Measurements from ENCODE around the gene NMU.
"Not testable (repeated sequence)": the region's sequence is repeated elsewhere in the genome, so short reads cannot be mapped to it uniquely, and the experiment has no call there.

NMU gene

DNA sequence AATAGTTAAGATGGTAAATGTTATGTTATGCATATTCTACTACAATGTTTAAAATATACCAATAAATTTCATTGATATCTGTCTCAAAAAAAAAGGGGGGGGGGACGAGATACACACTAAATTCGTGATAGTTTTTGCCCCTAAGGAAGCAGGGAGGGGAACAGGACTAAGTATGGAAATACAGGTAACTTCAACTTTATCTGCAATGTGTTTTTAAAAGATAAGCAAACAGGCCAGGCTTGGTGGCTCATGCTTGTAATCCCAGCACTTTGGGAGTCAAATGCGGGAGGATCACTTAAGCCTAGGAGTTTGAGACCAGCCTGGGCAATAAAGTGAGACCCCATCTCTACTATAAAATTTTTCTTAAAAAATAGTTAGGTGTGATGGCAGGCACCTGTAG lies 76.0 kb downstream of the NMU start:
- DNase-seq (ENCODE audit: low read depth) = no peak

DNA sequence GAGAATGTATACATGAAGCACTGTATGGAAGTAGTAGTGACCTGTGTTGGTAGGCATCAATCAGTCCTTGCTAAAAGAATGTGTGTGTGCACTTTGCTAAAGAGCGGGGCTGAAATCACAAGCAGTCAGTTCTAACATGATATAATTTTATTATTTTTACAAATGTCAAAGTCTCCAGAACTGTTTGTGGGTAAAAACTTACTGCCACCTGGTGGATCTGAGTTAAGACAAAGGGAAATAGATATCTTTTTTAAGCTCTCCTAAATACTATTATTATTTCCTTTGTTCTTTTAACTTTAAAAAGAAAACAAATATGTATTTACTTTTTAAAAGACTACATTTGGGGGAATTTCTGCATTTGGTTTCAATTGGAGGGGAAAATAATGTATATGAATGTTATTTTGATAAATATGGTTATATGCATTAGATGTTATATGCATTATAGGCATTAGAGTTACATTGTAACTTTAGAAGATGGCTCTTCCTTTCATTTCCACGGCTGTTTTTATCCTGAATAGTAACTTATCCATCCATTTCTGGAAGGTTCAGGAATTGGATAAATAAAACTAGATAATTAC lies 81.6 kb downstream of the NMU start:
- no peak for DNase-seq (ENCODE audit: low read depth)

DNA sequence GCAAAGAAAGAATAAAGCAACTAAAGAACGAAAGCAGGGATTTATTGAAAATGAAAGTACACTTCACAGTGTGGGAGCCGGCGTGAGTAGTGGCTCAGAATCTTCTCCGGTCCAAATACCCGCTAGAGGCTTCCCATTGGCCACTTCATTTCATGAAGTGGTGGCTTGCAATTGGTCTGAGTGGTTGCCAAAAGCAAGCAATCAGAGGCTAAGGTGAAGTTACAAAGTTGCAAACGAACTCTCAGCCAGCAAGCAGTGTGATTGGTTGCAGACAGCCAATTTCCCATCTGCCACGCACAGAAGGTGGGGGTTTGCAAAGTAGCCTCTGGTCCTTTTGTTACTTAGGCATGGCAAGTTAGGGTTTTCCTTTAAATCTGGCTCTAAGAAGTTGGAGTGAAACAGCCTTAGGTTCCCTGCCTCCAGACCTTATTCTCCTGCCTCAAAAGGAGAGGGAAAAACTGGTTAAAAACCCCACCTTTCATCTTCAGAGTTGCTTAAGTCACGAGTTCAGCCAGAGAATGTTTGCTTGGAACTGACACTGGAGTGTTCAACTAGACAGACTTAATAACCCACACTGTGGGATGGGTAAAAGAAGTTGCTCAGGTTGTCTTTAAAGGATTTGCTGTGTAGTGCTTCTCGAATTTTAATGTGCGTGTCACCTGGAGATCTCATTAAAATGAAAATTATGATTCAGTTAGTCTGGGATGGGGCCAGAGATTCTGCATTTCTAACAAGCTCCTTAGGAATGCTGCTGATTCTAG lies 82.5 kb downstream of the NMU start:
- DNase-seq (ENCODE audit: low read depth) = no peak

DNA sequence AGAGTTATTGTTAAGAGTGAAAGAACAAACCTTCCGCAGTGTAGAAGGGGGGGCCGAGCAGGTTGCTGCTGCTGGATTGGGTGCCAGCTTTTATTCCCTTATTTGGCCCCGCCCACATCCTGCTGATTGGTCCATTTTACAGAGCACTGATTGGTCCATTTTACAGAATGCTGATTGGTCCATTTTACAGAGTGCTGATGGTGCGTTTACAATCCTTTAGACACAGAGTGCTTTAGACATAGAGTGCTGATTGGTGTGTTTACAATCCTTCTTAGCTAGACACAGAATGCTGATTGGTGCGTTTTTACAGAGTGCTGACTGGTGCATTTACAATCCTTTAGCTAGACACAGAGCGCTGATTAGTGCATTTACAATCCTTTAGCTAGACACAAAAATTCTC lies 84.1 kb downstream of the NMU start:
- not testable (repeated sequence) for DNase-seq (ENCODE audit: low read depth)

DNA sequence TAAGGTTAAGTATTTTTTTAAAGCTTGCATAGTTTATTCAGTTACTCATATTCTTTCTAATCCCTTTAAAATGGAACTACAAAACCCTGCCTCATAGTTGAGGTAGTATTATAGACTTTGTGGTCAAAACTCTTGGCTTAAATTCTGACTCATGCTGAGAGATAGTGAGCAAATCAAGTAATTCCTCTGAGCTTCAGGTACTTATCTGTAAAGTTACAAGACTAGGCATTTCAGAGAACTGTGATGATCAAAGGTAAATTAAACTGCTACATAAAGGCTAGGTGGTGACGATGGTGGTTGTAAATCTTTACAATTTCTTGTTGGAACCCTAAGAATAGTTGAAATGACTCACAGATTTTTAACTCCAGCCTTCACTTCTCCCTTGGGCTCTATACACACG lies 86.2 kb downstream of the NMU start:
- no peak for DNase-seq (ENCODE audit: low read depth)

DNA sequence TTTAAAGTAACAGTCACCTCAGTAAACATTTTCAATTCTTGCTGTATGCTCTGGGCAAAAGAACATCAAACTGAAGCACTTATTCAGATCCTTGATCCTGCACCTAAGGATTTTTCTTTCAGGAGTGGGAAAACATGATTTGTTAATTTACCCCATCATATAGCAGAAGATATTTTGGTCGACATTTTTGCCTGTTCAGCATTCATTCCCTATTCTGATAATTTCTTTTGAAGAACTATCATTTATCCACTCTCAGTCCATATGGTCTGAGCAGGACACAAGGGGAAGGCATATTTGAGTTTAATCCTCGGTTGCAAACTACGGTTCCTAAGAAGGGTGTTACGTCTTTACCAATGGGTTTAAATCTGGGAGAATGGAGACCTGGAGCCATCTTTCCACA lies 88.2 kb downstream of the NMU start:
- no peak for DNase-seq (ENCODE audit: low read depth)

DNA sequence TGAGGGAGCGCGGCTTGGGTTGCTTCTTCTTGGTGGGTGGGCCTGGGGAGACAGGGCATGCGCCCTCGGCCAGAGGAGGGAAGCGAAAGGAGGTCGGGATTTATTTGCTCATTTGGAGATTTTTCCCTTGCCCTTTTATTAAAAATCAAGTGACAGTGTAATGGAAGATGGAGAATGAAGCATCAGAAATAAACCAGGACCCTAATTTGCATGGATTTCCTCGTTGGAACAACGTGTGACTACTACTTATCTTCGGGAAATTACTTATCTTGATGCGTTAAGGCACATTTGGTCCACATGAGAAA lies 88.7 kb downstream of the NMU start:
- no peak for DNase-seq (ENCODE audit: low read depth)

DNA sequence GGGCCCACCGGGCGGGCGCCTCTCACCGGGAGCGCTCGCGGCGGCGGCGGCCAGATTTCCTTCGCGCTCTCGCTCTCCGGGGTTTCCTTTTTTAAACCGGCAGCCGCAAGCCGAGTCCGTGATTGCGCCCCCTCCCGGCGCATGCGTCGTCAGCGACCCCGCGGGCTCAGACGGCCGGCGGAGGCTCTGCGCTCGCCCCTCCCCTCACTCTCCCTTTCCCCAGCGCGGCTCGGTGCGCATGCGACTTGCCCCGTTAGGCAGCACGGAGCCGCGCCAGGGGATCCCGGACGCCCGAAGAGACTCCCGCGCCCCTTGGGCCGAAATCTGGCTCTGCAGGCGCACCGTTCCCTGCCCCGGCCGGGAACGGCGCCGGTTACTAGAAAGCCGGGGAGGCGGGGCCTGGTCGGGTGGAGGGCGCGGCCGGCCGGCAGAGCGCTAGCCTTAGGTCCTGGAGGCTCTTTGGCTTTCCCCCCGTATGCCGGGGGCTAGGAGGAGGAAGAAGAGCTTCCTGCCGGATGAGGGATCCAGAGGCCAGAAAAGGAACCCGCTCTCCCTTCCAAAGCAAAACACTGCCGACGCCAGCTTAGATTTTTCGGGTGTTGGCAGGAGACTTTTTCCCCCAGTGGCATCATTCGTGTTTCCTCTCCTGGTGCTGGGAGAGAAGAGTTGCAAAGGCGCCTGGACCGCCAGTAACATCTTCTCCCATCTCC lies 89.2 kb downstream of the NMU start, which contains the start of gene CLOCK:
TSS of gene CLOCK (minus strand) at position 154 of the 710 bp plus-strand sequence. CDS start 64,124 bp downstream, outside the sequence.
- DNase-seq (ENCODE audit: low read depth) = peak; percentile 73

DNA sequence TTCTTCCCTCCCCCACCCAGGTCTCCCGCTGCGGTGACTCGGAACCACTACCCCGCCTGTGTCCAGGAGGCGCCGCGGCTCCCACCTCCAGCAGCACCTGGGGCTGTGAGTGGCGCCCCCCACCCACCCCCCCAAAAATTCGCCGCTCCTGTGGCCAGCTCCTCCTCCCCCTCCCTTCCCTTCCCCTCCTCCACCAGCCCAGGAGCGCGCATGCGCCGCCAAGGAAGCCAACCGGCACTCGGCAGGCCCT lies 89.7 kb downstream of the NMU start:
- DNase-seq (ENCODE audit: low read depth) = no peak

DNA sequence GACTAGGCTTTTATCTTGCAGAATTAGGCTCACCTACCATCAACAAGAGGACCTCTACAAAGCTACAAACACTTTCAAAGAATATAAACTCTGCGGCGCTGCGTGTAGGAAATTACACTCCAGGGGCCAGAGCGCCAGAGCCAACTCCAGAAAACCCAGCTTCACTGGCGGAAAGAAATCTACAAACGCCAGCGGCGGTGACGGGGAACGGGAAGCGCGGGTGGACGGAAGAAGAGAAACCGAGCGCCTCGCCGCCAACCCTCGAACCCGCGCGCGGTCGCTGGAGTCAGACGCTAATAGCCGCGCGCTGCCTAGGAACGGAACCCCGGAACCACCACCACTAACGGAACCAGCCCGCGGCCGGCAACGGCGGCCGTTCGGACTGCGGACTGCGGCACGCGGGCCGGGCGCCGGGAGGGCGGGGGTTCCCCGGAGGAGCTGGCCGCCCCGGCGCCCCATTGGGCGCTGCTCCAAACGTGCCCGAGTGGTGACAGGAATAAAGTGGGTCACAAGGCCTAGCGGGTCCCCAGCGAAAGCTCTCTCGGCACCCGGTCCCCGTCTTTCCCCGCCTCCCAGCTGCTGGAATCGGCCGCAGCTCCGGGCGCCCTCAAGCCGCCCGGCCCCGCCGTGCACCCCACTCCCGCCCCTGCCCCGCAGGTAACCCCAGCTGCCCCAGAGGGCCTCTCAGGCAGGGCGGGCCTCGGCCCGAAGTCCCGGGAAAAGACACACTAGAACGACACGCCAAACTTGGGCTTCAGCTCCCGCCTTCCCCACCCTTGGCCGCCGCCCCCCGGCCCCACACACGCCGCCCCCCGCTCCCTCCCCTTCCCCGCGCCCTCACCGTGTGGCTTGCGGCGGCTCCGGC lies 90.2 kb downstream of the NMU start:
- DNase-seq (ENCODE audit: low read depth) = peak; percentile 47
